Stimulated activated CD4-positive, alpha-beta T cell treated with anti-CD3 and anti-CD28 coated beads, Interleukin-1b, Interleukin-23, amount 100 ng/mL, for 4 hours (primary cell): ENCODE measurements around the gene ZNF888.
"Not testable (repeated sequence)": the region's sequence is repeated elsewhere in the genome, so short reads cannot be mapped to it uniquely, and the experiment has no call there.

Source experiments
- DNase-seq, 2 donors: peaks; one replicate each; pipeline ENCODE4 v3.0.0-alpha.2; 2020; ENCODE audit warnings: low read depth in 2 of 2

The ZNF888 gene

DNA sequence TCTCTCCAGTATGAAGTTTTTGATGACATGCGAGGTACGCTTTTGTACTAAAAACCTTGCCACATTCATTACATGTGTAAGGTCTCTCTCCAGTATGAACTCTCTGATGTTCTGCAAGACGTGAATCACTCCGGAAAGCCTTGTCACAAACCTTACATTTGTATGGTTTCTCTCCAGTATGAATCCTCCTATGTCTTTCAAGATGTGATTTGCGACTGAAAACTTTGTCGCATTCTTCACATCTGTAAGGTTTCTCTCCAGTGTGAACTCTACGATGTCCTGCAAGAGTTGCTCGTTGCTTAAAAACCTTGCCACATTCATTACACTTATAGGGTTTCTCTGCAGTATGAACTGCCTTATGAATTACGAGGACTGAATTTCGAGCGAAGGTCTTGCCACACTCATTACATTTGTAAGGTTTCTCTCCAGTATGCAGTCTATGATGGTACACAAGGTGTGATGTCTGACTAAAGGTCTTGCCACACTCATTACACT lies 42.3 kb downstream of the ZNF888 start:
- DNase-seq: no peak

DNA sequence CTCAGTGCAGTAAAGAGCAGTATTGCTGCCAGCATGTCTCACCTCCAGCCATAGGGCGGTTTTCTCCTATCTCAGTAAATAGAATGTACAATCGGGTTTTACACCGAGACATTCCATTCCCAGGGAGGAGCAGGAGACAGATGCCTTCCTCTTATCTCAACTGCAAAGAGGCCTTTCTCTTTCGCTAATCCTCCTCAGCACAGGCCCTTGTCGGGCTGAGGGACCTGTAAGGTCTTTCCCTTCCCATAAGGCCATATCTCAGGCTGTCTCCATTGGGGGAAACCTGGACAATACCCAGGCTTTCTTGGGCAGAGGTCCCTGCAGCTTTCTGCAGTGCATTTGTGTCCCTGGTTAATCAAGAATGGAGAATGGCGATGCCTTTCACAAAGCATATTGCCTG lies 50.2 kb downstream of the ZNF888 start:
- DNase-seq: not testable (repeated sequence)

DNA sequence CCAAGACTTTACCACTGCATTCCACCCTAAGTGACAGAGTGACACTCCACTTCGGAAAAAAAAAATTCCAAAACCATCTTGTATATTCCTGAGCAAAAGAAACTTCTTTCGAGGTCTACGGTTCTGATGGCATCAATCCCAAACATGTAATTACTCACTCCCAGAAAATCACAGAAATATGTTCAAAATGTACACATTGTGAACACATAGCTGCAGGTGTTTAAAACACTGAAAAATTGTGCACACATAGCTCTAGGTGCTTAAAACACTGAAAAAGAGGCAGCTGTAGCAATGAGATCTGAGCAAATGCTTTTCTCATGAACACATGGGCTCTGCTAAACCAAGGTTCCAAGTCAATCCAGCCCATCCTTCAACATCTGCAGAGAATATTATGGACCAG lies 51.8 kb downstream of the ZNF888 start:
- no peak for DNase-seq

DNA sequence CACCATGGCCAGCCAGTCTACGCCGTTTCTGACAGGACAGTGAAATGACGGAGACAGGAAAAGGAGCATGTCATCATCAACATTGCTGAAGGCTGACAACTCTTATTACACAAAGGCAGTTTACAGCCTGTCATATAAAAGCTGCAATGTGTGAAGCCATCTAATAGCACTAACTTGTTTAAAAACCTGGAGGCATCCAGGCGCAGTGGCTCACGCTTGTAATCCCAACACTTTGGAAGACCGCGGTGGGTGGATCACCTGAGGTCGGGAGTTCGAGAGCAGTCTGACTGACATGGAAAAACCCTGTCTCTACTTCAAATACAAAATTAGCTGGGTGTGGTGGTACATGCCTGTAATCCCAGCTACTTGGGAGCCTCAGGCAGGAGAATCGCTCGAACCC lies 55.2 kb downstream of the ZNF888 start:
- DNase-seq: not testable (repeated sequence)

DNA sequence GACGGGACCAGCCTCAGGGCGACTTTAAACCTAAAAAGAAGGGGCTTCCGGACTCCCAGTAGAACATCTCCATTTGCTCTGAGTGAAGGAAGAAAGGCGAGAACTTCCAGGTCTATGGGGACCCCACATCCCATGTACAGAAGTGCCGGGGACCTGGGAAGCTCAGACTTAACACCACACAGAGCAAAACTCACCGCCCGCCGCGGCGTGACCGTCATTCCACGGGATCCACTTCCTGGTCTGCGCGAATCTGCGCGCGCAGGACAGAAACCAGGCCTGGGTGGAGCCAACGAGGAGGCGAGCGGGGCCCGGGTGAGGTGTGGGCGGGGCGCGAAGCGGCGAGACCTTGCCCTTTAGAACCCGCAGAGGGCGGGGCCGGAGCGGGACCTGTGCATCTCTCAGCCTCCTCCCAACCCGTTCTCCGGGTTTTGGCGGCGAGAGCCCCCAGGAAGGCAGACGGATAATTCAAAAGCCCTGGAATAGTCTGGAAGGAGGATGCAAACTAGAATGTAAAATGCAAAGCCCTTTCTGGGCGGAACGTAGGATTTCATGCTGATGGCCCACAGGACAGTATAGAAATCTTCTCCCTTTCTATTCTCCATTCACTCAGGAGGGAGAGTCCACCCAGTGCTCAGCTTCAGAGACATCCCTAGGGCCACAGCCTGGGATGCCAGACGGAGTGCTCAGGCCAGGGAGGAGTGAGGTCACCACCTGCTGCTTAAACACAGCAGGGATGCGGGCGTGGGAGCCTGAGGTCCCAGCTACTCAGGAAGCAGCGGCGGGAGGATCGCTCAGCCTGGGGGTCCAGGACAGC lies 65.6 kb downstream of the ZNF888 start, which contains the start of gene ZNF468:
ZNF468 (minus strand) TSS at position 242 of the 814 bp plus-strand sequence. CDS start 3,347 bp downstream, outside the sequence.
- peak; percentile 51 to 56 for DNase-seq

DNA sequence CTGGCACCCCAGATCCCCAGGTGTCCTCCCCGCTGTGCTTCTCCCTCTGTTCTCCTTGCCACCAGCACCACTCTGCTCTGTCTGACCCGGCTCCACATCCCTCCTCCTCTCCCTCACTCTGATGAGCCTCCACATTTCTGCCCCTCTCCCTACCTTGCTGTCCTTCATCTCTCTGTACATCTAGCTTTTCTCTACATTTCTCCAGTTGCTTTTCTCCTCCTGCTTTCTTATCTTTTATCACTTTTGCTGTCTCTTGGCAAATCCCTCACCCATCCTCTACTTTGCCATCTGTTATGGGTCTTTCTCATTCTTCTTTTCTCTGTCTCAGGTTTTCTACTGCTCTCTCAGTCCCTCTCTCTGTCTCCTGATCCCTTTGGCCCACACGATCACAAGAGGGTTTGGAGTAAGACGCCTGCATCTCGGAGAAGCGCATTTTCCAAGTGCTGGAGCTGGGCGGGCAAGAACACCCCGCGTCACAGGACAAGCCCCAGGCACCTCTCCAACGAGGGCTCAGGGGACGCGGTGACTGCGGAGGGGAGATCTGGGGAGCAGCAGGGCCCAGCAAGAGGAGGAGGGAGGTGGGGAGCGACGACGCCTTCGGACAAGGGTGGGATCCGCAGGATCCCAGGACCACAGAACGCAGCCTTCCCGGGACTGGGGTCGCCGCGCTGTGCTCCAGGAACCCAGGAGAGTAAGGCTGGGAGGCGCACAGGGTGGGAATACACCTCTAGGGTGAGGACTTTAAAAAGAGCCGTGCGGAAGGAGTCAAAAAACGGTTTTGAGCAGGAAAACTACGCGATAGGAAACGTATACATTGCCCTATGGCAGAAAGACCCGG lies 66.5 kb downstream of the ZNF888 start:
- DNase-seq: not testable (repeated sequence)
